Suppressor macrophage treated with lipopolysaccharide for 1 hour (primary cell): Measurements from ENCODE around the gene UBE3C.
A peak's percentile ranks its signal among the peaks of the same experiment; 100 is the strongest.
"Not testable (repeated sequence)": the region's sequence is repeated elsewhere in the genome, so short reads cannot be mapped to it uniquely, and the experiment has no call there.

Experiments used
- DNase-seq, 3 donors: peaks; one replicate each; pipeline ENCODE4 v3.0.0-alpha.2; 2020 to 2022

Gene UBE3C

GRCh38 chr7:157132796-157133195 is 5.9 kb upstream of the UBE3C start:
- DNase-seq, result no peak

DNA sequence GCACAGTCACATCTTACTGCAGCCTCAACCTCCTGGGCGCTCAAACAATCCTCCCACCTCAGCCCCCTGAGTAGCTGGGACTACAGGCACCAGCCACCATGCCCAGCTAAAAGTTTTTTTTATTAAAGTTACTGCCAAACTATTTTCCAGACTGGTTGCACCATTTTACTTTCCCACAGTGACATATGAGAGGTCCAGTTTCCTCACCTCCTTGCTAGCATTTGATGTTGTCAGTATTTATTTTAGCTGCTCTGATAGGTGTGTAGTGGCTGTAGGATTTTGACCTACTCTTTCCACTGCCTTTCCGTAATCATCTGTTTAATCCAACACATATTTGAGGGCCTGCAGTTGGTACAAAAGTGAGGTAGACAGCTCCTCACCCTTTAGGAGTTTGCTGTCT is 5.4 kb upstream of the UBE3C start:
- no peak for DNase-seq

DNA sequence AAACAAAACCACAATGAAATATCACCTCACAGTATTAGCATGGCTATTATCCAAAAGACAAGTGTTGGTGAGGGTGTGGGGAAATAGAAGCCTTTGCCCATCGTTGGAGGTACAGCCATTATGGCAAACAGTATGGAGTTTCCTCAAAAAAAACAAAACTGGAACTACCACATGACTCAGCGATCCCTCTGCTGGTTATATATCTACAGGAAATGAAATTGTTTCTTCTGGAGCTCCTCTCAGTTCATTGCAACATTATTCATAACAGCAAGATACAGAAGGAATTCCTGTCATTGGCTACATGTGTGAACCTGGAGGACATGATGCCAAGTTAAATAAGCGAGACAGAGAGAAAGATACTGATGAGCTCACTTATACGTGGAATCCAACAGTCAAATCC is 2.4 kb upstream of the UBE3C start:
- peak; percentile 67 to 90 (median 90) for DNase-seq

DNA sequence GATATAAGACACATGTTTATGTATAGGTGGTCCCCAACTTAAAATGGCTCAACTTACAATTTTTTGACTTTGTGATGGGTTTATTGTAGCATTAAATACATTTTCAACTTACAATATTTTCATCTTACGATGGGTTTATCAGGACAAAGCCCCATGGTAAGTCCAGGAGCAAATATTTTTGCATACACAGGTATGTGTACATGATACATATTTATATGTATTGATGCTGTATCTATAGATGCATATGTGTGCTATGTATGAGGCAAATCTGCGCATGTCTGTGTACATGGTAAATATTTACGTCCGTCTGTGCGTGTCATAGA is 664 bp upstream of the UBE3C start:
- no peak for DNase-seq

- DNase-seq, result peak; percentile 70 to 87 (median 84)
These were observed 534 bp downstream of the UBE3C start for GRCh38 chr7:157139111-157139809.

- peak in 2 of 3 donors; percentile 7 to 15 for DNase-seq
These were observed 1.2 kb downstream of the UBE3C start for GRCh38 chr7:157139810-157140510.

- DNase-seq, result no peak
These were observed 1.8 kb downstream of the UBE3C start for GRCh38 chr7:157140511-157140905.

DNA sequence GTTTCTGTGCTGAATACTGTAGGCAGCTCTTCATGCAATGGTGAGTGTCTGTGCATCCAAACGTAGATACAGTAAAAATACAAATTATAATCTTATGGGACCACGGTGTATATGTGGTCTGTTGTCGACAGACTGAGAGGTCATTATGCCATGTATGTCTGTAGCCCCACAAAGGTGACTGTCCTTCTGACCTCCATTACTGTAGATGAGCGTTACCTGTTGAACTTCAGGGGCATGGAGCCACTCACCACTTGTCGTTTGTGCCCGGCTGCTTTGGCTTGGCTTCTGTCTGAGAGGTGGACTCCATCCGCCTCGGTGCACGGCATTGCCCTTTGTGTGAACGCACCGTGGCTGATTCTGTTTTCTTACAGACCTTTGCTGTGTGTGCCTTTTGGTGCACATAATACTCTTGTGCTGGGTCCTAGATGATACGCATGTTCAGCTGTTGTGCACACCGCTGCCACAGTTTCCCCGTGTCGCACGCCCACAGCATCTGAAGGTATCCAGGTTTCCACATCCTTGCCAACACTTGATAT is 2.9 kb downstream of the UBE3C start:
- no peak for DNase-seq

DNA sequence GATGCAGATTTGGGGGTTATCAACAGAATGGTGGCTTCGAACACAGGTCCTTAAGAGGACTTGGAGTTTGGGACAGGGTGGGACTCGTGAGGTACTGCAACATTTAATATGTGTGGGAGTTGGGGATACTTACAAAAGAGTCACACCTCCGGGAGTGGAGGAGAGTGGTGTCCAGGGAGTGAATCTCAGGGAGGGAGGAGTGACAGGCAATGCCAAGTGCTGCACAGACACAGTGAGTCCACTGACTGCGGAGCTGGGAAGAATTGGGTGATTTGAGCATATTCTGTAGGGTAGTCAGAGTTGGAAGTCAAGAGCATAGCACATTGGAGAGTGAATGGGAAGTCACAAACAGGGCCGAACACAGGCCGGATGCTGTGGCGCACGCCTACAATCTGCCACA is 5.1 kb downstream of the UBE3C start:
- no peak for DNase-seq

DNA sequence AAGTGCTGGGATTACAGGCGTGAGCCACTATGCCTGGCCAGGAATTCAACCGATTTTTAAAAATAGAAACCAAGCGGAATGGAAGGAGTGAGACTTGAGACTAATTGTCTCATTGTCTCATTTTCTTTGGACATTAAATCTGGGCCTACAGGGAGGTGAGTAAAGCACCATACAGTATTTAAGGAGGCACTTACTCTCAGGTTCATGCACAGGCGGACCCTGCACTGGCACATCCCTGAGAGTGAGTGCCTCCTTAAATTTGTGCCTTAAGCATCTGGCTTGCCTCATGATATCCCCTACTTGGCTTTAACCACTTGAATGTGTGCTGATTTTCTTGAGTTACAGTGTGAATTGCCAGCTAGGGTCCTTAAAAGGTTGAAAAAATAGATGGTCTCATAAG is 10.6 kb downstream of the UBE3C start:
- no peak for DNase-seq

- no peak for DNase-seq
These were observed 12.2 kb downstream of the UBE3C start for GRCh38 chr7:157150882-157151281.

DNA sequence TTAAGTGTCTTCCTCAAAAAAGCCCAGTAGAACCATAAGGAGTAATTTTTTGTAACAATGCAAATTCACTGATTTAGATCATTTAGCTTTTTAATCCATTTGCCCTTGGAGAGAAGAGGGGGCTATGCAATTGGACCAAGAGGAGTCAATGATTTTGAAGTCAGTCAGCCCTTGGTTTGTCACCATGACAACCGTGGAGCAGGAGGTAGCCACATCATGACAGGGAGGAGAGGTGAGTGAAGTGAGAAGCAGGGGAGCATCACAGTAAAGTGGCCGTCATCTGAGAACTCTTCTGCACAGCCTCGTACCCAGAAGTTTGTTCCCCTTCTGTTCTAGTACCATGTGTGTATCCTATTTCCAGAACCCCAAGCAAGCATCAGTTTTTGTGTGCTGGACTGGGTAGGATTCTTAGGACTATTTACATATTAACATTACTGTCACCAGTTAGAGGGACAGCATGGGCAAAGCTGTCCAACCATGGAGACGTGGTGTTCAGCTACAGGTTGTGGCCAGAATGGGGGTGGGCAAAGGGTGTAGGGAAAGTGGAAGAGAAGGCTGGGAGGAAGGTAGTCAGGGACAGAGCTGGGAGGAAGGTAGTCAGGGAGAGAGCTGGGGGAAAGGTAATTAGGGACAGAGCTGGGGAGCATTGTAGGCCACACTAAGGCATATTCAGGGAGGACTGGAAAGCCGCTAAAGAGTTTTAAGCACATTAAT is 13.1 kb downstream of the UBE3C start:
- DNase-seq, result no peak

DNA sequence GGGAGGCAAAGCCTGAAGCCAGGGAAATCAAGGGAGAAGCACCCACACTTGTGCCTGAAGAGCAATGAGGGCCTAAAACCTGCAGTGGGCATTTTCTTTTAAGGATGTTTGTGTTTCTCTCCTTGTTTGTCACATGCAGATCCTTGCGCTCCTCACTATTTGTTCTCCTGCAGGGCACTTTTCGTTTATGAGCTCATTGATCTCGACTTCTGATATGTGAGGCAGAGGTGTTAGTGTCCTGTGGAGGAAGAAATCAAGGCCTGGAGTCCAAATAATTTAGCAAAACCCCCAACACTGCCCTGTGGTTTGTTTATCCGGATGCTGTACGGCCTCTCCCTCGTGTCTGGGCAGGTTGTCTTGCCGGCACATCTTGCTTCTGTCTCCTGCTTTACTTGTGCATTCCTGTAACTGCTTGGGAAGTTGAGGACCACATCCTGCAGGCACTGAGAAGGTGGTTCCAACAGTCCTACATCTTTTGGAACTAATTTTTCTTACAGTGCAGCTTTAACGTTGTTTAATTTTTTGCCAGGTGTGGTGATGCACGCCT is 13.7 kb downstream of the UBE3C start:
- DNase-seq, result no peak

GRCh38 chr7:157153260-157153659 is 14.5 kb downstream of the UBE3C start:
- no peak for DNase-seq

DNA sequence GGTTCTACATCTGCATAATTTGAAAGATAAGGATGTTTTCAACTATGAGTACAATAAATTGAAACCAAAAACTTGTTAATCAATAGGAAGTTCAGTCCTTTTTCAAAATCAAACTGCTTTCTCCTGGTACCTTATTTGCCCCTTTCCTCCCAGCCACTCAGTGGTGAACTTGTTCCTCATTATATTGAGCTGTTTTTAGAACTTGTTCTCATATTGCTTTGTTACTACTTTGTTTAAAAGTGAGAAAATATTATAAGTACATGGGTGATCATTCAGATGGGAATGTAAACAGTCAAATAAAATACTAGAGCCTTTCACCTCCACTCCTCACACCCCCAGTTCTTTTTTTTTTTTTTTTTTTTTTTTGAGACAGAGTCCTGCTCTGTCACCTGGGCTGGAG is 17.2 kb downstream of the UBE3C start:
- no peak for DNase-seq

- DNase-seq, result no peak
These were observed 19.7 kb downstream of the UBE3C start for GRCh38 chr7:157158400-157158799.

DNA sequence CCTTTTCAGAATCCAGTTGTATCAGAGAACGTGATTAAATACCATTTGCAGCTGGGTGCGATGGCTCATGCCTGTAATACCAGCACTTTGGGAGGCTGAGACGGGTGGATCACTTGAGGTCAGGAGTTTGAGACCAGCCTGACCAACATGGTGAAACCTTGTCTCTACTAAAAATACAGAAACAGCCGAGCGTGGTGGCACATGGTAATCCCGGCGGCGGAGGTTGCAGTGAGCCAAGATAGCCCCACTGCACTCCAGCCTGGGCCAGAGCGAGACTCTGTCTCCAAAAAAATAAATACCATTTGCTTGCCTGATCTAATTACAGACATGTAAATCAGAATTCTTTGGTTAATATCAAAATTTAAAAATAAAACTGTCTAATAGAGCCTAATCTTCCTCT is 20.8 kb downstream of the UBE3C start:
- not testable (repeated sequence) for DNase-seq

GRCh38 chr7:157160433-157160832 is 21.7 kb downstream of the UBE3C start:
- no peak for DNase-seq

DNA sequence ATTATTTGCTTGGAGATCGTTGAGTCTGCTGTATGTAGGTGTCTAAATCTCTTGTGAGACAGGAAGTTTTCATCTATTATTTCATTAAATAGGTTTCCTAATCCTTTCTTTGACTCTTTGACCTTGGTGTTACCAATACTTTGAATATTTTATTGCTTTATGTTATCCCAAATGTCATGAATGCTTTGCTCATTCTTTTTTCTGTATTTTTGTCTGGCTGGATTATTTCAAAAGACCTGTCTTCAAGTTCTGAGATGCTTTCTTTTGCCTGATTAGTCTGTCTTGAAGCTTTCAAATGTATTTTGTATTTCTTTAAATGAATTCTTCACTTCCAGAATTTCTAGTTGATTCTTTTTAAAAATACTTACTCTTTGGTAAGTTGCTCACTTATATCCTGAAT is 27.3 kb downstream of the UBE3C start:
- DNase-seq, result no peak

DNA sequence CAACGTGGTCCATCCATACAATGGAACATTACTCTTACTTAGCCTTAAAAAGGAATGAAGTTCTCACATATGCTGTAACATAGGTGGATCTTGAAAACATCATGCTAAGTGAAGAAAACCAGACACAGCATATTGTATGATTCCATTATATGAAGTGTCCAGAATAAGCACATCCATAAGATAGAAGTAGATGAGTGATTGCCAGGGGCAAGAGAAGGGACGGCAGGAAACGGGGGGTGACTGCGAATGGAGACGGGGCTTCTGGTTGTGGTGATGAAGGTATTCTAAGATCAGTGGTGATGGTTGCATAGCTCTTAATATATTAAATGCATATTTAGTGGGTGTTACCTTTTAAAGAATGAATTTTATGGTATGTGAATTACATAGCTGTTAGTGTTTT is 29.8 kb downstream of the UBE3C start:
- no peak for DNase-seq

DNA sequence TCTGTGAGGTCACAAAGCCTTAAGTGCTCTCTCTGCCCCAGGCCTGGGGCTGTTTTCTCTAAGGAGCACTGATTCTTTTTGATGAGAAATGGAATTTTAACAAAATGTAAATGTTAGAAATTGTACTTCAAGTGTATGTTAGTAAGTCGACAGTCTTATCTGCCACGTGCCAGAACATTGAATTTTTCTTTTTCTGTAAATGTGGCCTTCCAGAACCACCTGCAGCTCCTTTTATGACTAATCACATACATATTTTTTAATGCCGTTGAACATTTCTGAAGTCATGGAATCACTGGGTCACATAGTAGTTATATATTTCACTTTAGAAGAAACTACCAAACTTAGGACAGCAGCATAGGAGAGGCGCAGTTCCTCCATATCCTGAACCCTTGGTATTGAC is 38.0 kb downstream of the UBE3C start:
- no peak for DNase-seq

DNA sequence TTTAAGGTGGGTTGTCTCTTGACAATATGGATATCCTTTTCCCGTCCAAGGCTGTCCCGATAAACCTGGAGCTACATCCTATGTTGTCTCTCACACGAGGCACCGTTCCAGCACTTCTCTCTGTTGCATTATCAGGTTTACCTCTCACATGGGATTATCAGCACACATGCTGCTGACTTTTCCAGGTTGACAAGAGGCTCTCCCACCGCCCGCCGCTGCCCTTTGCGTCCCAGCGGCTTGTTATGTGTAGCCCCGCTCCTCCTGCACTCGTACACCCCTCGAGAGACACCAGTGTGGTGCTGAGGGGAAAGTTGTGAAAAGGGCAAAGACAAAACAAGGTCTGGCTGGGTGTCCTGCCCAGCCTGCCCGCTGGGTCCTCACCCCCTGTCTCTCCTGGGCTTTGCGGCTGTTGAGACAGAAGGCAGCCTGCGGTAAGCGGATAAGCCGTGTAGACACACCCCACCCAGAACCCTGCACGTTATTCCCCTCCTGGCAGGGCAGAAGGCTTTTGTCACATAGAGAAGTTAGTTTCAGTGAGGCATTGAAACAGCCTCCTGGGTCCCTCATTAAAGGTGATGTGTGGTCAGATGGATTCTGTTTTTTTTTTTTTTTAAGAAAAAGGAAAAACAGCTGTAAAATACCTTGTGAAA is 38.7 kb downstream of the UBE3C start:
- no peak for DNase-seq

DNA sequence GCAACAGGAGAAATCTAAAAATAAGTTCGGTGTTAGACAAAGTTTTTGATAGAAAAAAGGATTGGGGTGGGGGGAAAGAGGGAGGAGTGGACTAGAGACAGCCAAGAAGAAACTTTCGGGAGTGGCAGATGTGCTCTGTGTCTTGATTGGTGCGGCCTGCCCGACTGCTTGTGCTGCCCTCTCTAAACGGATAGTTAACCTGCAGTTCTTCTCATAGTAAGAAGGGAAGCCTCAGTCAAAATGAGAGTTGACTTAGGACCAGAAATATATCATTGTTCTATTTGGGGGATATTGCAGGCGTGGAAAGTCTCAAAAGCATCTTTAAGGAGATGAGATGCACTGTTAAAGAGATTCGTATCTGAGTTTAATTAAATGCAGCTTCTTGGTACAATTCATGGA is 39.3 kb downstream of the UBE3C start:
- DNase-seq, result no peak
